ENCODE results near the gene YJEFN3. TPM values are rescaled to one million over a fixed set of nuclear protein-coding genes. Genes with fewer than 3 reads are reported as not detected.

YJEFN3 gene
- polyA plus RNA-seq, 3 donors: 2.3 TPM; not detected in 2

DNA sequence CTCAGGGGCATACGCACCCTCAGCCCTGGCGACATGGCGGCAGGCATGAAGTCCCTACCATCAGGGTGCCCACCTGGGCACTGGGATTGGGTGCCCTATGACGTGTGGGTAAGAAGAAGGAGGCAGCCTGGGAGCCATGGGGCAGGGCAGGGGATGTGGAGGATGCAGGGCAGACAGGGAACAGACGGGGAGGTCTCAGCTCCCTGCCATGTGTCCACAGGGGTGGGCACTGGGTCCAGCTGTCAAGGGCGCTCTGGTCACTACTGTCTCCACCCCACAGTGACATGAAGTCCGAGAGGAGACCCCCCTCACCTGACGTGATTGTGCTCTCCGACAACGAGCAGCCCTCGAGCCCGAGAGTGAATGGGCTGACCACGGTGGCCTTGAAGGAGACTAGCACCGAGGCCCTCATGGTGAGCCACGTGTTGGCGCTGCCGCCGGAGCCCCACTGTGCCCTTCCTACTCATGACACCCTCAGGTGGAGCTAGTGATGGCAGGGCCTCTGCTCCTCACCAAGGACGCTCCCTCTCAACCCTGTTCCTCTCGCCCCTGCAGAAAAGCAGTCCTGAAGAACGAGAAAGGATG lies 36.6 kb upstream of the YJEFN3 start:
- Histone ChIP-seq H3K9me3 (replicated peaks in 1 of 2; ENCODE audit: control insufficient read depth in 1 of 2, insufficient read depth in 1 of 2, low read length in 2 of 2) (no peaks in the 10 kb centered on the region), H3K79me2 (ENCODE audit: insufficient read depth, low read length) (peaks cover 53% of the 10 kb centered on the region), H3K36me3 (replicated peaks in 1 of 2; ENCODE audit: control insufficient read depth in 1 of 2, insufficient read depth in 2 of 2, low read length in 2 of 2) (peaks cover 51 to 62% of the 10 kb centered on the region in 2 donors), H3K27me3 (ENCODE audit: control insufficient read depth in 2 of 2, insufficient read depth in 2 of 2, low read length in 2 of 2) (no peaks in the 10 kb centered on the region), H3K4me3 (replicated peaks in 1 of 3; ENCODE audit: low read depth in 2 of 3, low read length in 3 of 3) (no peak overlapping the region), H4K20me1 (ENCODE audit: insufficient read depth, low read length) (peaks cover 46% of the 10 kb centered on the region), H3K9ac (ENCODE audit: insufficient read depth, low read length, poor library complexity, severe bottlenecking) (no peak overlapping the region), H3K27ac (ENCODE audit: low read depth in 1 of 2, low read length in 2 of 2) (no peak overlapping the region), H3K4me1 (ENCODE audit: control insufficient read depth in 1 of 2, insufficient read depth in 2 of 2, low read length in 2 of 2) (peaks cover 23 to 32% of the 10 kb centered on the region in 2 donors), H2AFZ (ENCODE audit: insufficient read depth, low read depth, low read length, poor library complexity, severe bottlenecking) (no peak overlapping the region), H3K4me2 (replicated peaks; ENCODE audit: extremely low read depth, low read length, poor library complexity, severe bottlenecking) (no peak overlapping the region)
- 93% methylated on average over 18 of the region's 21 CpGs for WGBS (ENCODE audit: insufficient coverage)
- Mint-ChIP-seq H3K9me3 (no peaks in the 10 kb centered on the region), H3K36me3 (peaks cover 46 to 69% of the 10 kb centered on the region in 2 donors), H3K27ac (peak overlapping the region in 3 of 7 donors; percentile 14 to 58 (median 50)), H3K4me1 (peaks cover 34% of the 10 kb centered on the region), H3K4me3 (no peak overlapping the region), H3K27me3 (ENCODE audit: low read depth in 3 of 3) (peaks cover 0 to 2% (median 1%) of the 10 kb centered on the region in 3 donors)
- intact Hi-C loops (cut with micrococcal nuclease): loop anchor here in 1 of 2 donors (5.0 kb wide), 1 partner anchor 345 kb away; no protein-coding TSS in a partner anchor
- DNase-seq: no peak
- TF ChIP-seq, protein P1, sequence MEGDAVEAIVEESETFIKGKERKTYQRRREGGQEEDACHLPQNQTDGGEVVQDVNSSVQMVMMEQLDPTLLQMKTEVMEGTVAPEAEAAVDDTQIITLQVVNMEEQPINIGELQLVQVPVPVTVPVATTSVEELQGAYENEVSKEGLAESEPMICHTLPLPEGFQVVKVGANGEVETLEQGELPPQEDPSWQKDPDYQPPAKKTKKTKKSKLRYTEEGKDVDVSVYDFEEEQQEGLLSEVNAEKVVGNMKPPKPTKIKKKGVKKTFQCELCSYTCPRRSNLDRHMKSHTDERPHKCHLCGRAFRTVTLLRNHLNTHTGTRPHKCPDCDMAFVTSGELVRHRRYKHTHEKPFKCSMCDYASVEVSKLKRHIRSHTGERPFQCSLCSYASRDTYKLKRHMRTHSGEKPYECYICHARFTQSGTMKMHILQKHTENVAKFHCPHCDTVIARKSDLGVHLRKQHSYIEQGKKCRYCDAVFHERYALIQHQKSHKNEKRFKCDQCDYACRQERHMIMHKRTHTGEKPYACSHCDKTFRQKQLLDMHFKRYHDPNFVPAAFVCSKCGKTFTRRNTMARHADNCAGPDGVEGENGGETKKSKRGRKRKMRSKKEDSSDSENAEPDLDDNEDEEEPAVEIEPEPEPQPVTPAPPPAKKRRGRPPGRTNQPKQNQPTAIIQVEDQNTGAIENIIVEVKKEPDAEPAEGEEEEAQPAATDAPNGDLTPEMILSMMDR (IDR thresholded peaks at IDR 0.05): no peak

DNA sequence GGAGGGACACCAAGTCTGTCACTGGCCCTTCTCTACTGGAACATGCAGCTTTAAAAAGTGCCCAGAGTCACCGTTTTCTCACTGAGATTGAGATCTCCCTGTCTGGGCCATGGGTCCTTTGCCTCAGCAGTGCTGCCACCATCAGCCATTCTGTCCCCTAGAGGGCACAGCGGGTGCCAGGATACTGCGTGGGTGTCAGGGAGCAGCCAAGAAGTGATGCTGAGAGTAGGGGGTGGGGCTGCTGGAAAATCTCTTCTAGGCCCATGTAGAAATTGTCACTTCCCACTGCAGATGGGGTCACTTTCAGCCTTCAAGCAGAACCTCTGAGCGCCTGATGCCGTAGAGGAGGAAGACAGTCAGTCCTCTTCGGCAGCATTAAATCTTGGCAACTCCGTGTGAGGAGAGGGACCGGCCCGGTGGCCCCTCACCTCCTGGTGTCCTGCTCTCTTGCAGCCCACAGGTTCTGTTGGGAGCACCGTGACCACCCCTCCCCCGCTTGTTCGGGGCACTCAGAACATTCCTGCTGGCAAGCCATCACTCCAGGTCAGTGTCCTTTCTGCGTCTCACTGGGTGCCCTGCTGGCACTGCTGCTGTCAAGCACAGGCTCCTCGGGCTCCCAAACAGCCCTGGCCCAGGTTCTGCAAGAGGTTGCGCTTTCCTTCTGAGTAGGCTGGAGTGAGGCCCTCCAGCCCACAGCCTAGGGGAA lies 34.7 kb upstream of the YJEFN3 start:
- H3K9me3 ChIP-seq (replicated peaks in 1 of 2; ENCODE audit: control insufficient read depth in 1 of 2, insufficient read depth in 1 of 2, low read length in 2 of 2): no peaks in the 10 kb centered on the region
- WGBS (ENCODE audit: insufficient coverage): 98% methylated on average over 13 of the region's 15 CpGs
- peak overlapping the region in 1 of 7 donors; percentile 58 for H3K27ac Mint-ChIP-seq
- H3K27me3 ChIP-seq (ENCODE audit: control insufficient read depth in 2 of 2, insufficient read depth in 2 of 2, low read length in 2 of 2): no peaks in the 10 kb centered on the region
- DNase-seq: no peak
- peaks cover 54% of the 10 kb centered on the region for H4K20me1 ChIP-seq (ENCODE audit: insufficient read depth, low read length)
- H3K27ac ChIP-seq (ENCODE audit: low read depth in 1 of 2, low read length in 2 of 2): peak overlapping the region in 1 of 2 donors; percentile 20
- no peak overlapping the region for H3K4me3 Mint-ChIP-seq
- H3K79me2 ChIP-seq (ENCODE audit: insufficient read depth, low read length): peaks cover 43% of the 10 kb centered on the region
- H3K27me3 Mint-ChIP-seq (ENCODE audit: low read depth in 3 of 3): peaks cover 0 to 1% (median 0%) of the 10 kb centered on the region in 3 donors
- H3K9me3 Mint-ChIP-seq: peaks cover 0 to 2% (median 0%) of the 10 kb centered on the region in 7 donors
- H3K4me2 ChIP-seq (replicated peaks; ENCODE audit: extremely low read depth, low read length, poor library complexity, severe bottlenecking): no peak overlapping the region
- peaks cover 19% of the 10 kb centered on the region for H3K4me1 Mint-ChIP-seq
- H3K9ac ChIP-seq (ENCODE audit: insufficient read depth, low read length, poor library complexity, severe bottlenecking): no peak overlapping the region
- no peak overlapping the region for H2AFZ ChIP-seq (ENCODE audit: insufficient read depth, low read depth, low read length, poor library complexity, severe bottlenecking)
- intact Hi-C loops (cut with micrococcal nuclease): loop anchor here in 1 of 2 donors (5.0 kb wide), 1 partner anchor 347 kb away; no protein-coding TSS in a partner anchor
- TF ChIP-seq, protein P1 (IDR thresholded peaks at IDR 0.05): no peak
- peaks cover 70 to 81% of the 10 kb centered on the region in 2 donors for H3K36me3 ChIP-seq (replicated peaks in 1 of 2; ENCODE audit: control insufficient read depth in 1 of 2, insufficient read depth in 2 of 2, low read length in 2 of 2)
- peaks cover 65 to 85% of the 10 kb centered on the region in 2 donors for H3K36me3 Mint-ChIP-seq
- no peak overlapping the region for H3K4me3 ChIP-seq (replicated peaks in 1 of 3; ENCODE audit: low read depth in 2 of 3, low read length in 3 of 3)
- peaks cover 14 to 17% of the 10 kb centered on the region in 2 donors for H3K4me1 ChIP-seq (ENCODE audit: control insufficient read depth in 1 of 2, insufficient read depth in 2 of 2, low read length in 2 of 2)
